ENCODE data around the gene BCL2. TPM values are rescaled to one million over a fixed set of nuclear protein-coding genes. Genes with fewer than 3 reads are reported as not detected.

BCL2 gene
- total RNA-seq, 1 experiment from 2014 or later = 2.9 TPM

DNA sequence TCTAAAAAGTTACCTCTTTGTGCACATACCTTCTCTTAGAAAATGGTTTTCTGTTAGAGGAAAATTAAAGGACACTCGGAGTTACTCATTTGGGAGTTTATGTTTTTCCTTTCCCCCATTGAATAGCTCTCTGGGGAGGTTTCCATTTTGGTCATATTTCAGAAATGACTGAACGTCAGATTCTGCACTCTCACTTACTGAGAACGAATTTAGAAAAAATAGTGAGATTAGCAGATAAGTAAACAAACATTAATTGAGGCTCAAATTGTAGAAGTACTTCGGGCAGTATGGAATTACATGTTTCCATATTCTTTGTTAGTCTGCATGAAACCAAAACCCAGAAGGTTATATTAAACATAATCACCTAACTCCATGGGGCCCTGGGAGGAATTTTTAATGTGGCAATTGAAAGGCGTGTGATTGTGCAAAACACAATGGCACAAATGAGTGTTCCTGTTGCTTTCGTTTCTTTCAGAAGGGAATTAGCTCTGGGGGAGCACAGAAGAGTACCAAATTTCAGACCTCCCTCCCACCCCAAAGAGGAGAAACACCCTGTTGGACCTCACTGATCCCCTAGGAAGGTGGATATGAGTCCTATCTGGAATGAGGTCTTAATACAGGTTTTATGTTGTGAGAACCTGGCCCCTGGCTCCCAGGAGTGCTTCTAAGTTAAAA, 212.3 kb downstream of the BCL2 start:
- Mint-ChIP-seq H3K27me3 (ENCODE audit: unreplicated experiment) (peaks cover 7% of the 10 kb centered on the region), H3K4me1 (ENCODE audit: low read depth, unreplicated experiment) (peaks cover 16% of the 10 kb centered on the region), H3K4me3 (ENCODE audit: low read depth, unreplicated experiment) (no peak overlapping the region), H3K9me3 (ENCODE audit: low read depth, unreplicated experiment) (peaks cover 3% of the 10 kb centered on the region), H3K36me3 (ENCODE audit: insufficient read depth, unreplicated experiment) (no peaks in the 10 kb centered on the region), H3K27ac (ENCODE audit: unreplicated experiment) (no peak overlapping the region)
- intact Hi-C loops (cut with micrococcal nuclease; ENCODE audit: unreplicated experiment) = no loop called here
- CTCF ChIA-PET = no interaction called here
- no peak for TF ChIP-seq CTCF (IDR thresholded peaks at IDR 0.05; ENCODE audit: unreplicated experiment)
- no TSS peak for BruUV-seq (replicated peaks)
- DNase-seq = no peak

DNA sequence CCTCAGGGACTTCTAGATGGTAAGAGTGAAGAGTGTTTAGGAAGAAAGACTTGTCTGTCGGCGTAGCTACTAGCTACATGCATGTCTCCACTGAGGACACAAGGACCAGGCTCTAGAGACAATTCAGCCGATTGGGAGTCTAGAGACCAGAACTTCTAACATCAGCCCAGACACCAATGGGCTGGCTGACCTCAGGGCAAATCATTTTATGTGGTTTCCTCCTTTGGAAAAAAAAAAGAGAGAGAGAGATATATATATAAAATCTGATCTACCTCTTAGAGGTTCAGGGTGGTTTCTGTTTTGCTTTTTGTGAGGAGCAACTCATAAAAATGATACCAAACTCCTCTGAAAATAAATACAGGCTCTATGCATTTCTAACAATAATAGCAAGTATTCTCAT, 212.8 kb downstream of the BCL2 start:
- intact Hi-C loops (cut with micrococcal nuclease; ENCODE audit: unreplicated experiment) = no loop called here
- H3K27ac Mint-ChIP-seq (ENCODE audit: unreplicated experiment) = no peak overlapping the region
- peaks cover 3% of the 10 kb centered on the region for H3K9me3 Mint-ChIP-seq (ENCODE audit: low read depth, unreplicated experiment)
- DNase-seq = no peak
- peaks cover 7% of the 10 kb centered on the region for H3K27me3 Mint-ChIP-seq (ENCODE audit: unreplicated experiment)
- BruUV-seq (replicated peaks) = no TSS peak
- no peaks in the 10 kb centered on the region for H3K36me3 Mint-ChIP-seq (ENCODE audit: insufficient read depth, unreplicated experiment)
- TF ChIP-seq CTCF (IDR thresholded peaks at IDR 0.05; ENCODE audit: unreplicated experiment) = no peak
- CTCF ChIA-PET = no interaction called here
- H3K4me1 Mint-ChIP-seq (ENCODE audit: low read depth, unreplicated experiment) = peaks cover 10% of the 10 kb centered on the region
- no peak overlapping the region for H3K4me3 Mint-ChIP-seq (ENCODE audit: low read depth, unreplicated experiment)

GRCh38 chr18:63105636-63106316, 213.8 kb downstream of the BCL2 start:
- Mint-ChIP-seq H3K36me3 (ENCODE audit: insufficient read depth, unreplicated experiment) (no peaks in the 10 kb centered on the region), H3K27ac (ENCODE audit: unreplicated experiment) (no peak overlapping the region), H3K27me3 (ENCODE audit: unreplicated experiment) (peaks cover 7% of the 10 kb centered on the region), H3K4me1 (ENCODE audit: low read depth, unreplicated experiment) (peaks cover 13% of the 10 kb centered on the region), H3K9me3 (ENCODE audit: low read depth, unreplicated experiment) (peaks cover 3% of the 10 kb centered on the region), H3K4me3 (ENCODE audit: low read depth, unreplicated experiment) (no peak overlapping the region)
- no peak for TF ChIP-seq CTCF (IDR thresholded peaks at IDR 0.05; ENCODE audit: unreplicated experiment)
- no peak for DNase-seq
- no TSS peak for BruUV-seq (replicated peaks)
- CTCF ChIA-PET = no interaction called here
- intact Hi-C loops (cut with micrococcal nuclease; ENCODE audit: unreplicated experiment) = no loop called here

DNA sequence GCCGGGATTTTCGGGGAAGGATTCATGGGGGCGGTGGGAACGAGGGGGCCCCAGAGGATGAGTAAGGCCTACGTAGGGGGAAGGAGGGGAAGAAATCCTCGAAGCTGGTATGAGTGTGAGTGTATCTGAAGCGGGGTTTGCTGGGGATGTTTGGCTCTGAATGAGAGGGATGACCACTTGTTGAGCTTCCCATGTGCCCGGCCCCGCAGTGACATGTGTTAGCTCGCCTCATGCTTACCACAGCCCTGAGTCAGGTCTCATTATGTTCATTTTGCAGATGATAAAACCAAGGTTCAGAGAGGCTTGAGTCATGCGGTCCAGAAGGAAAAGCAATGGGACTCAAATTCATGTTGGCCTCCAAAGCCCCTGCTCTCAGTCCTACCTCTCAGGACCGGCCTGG, 214.7 kb downstream of the BCL2 start:
- H3K27me3 Mint-ChIP-seq (ENCODE audit: unreplicated experiment) = peaks cover 7% of the 10 kb centered on the region
- intact Hi-C loops (cut with micrococcal nuclease; ENCODE audit: unreplicated experiment) = no loop called here
- no peak for DNase-seq
- TF ChIP-seq CTCF (IDR thresholded peaks at IDR 0.05; ENCODE audit: unreplicated experiment) = no peak
- peaks cover 3% of the 10 kb centered on the region for H3K9me3 Mint-ChIP-seq (ENCODE audit: low read depth, unreplicated experiment)
- H3K4me1 Mint-ChIP-seq (ENCODE audit: low read depth, unreplicated experiment) = peaks cover 22% of the 10 kb centered on the region
- H3K27ac Mint-ChIP-seq (ENCODE audit: unreplicated experiment) = no peak overlapping the region
- CTCF ChIA-PET = no interaction called here
- H3K4me3 Mint-ChIP-seq (ENCODE audit: low read depth, unreplicated experiment) = no peak overlapping the region
- H3K36me3 Mint-ChIP-seq (ENCODE audit: insufficient read depth, unreplicated experiment) = no peaks in the 10 kb centered on the region
- no TSS peak for BruUV-seq (replicated peaks)

Measured in Calu3 (cell line).